Measurements from ENCODE around the gene PPARD. TPM values are rescaled to one million over a fixed set of nuclear protein-coding genes. Genes with fewer than 3 reads are reported as not detected.

The PPARD gene
- total RNA-seq, 1 experiment from 2014 or later = 2.5 TPM

DNA sequence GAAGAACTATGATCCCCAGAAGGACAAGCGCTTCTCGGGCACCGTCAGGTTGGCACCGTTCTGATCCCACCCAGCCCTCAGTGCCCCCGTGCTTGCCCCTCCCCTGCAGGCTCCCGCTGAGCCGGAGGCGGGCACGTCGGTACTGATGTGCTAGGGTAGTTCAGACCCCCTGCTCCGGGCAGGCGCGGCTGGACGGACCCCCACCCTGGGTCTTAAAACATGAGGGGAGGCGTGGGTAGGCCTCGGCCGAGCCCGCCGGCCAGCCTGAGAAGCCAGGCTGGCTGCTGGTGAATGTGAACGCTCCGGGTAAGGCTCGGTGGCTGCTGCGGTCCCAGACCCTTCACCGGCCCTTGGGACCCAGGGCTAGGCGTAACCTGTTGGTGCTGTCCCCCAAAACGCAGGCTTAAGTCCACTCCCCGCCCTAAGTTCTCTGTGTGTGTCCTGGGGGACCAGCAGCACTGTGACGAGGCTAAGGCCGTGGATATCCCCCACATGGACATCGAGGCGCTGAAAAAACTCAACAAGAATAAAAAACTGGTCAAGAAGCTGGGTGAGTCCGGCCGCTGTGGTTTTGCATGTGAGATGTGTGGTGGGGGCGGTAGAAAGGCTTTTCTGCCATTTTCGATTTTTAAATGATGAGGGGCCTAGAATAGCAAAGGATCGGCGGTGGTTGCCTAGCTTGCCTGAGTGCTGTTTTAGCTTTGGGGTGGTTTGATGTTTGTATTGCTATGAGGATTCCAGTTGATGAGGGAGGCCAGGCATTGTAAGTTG is 126.8 kb downstream of the PPARD start:
- H3K27me3 ChIP-seq (ENCODE audit: low read length) = no peaks in the 10 kb centered on the region
- no peaks in the 10 kb centered on the region for H3K9me2 ChIP-seq (replicated peaks; ENCODE audit: insufficient read depth, low read length)
- peak; percentile 58 for DNase-seq
- H3K79me2 ChIP-seq (ENCODE audit: low read length) = peaks cover 20% of the 10 kb centered on the region
- peak overlapping the region; percentile 78 for H3K27ac ChIP-seq (ENCODE audit: low read length)
- H3K9ac ChIP-seq (ENCODE audit: low read length) = peak overlapping the region; percentile 93
- H3K4me2 ChIP-seq (ENCODE audit: low read depth, low read length, poor library complexity, severe bottlenecking) = peak overlapping the region; percentile 93
- no peak overlapping the region for H2AFZ ChIP-seq (ENCODE audit: low read length)
- peak overlapping the region; percentile 90 for H3K4me3 ChIP-seq (ENCODE audit: low read length)
- peaks cover 40% of the 10 kb centered on the region for H4K20me1 ChIP-seq (ENCODE audit: insufficient read depth, low read depth, low read length)
- peaks cover 39% of the 10 kb centered on the region for H3K36me3 ChIP-seq (ENCODE audit: insufficient read depth, low read length)
- no peaks in the 10 kb centered on the region for H3K9me3 ChIP-seq (ENCODE audit: low read length)
- H3K4me1 ChIP-seq (ENCODE audit: low read length) = peaks cover 31% of the 10 kb centered on the region

DNA sequence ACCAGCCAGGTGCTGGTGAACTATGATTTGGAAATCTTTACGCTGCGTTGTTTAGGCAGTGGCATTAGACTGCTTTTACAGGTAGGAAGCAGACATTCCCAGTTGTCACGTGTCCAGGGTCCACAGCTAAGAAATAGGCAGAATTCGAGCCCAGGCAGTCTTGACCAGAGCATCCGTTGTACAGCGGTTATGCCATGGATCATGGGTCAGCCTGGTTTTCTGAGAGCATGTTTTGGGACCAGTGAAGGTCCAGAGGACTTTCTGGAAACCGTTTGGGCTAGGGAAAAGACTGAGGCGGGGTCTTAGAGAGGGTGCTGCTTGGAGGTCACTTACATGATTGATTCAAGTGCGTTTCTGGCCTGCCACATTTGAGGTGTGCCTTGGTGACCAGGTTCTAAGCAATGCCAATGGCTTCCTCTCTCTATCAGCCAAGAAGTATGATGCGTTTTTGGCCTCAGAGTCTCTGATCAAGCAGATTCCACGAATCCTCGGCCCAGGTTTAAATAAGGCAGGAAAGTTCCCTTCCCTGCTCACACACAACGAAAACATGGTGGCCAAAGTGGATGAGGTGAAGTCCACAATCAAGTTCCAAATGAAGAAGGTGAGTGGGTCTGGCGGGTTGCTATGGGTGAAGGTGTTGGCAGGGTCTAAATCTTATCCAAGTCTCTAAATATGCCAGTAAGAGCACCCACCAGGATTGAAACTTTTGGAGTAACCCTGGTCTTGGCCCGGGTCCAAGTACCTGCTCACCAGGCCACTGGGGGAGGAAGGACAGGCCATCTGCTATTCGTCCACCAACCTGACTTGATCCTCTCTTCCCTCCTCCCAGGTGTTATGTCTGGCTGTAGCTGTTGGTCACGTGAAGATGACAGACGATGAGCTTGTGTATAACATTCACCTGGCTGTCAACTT is 127.6 kb downstream of the PPARD start:
- H2AFZ ChIP-seq (ENCODE audit: low read length) = no peak overlapping the region
- peaks cover 31% of the 10 kb centered on the region for H3K4me1 ChIP-seq (ENCODE audit: low read length)
- H3K27ac ChIP-seq (ENCODE audit: low read length) = peak overlapping the region; percentile 78
- H4K20me1 ChIP-seq (ENCODE audit: insufficient read depth, low read depth, low read length) = peaks cover 46% of the 10 kb centered on the region
- H3K27me3 ChIP-seq (ENCODE audit: low read length) = no peaks in the 10 kb centered on the region
- no peaks in the 10 kb centered on the region for H3K9me2 ChIP-seq (replicated peaks; ENCODE audit: insufficient read depth, low read length)
- peaks cover 39% of the 10 kb centered on the region for H3K36me3 ChIP-seq (ENCODE audit: insufficient read depth, low read length)
- peaks cover 20% of the 10 kb centered on the region for H3K79me2 ChIP-seq (ENCODE audit: low read length)
- peak overlapping the region; percentile 93 for H3K9ac ChIP-seq (ENCODE audit: low read length)
- DNase-seq = peak; percentile 68
- H3K4me3 ChIP-seq (ENCODE audit: low read length) = peak overlapping the region; percentile 90
- H3K9me3 ChIP-seq (ENCODE audit: low read length) = no peaks in the 10 kb centered on the region
- peak overlapping the region; percentile 93 for H3K4me2 ChIP-seq (ENCODE audit: low read depth, low read length, poor library complexity, severe bottlenecking)

DNA sequence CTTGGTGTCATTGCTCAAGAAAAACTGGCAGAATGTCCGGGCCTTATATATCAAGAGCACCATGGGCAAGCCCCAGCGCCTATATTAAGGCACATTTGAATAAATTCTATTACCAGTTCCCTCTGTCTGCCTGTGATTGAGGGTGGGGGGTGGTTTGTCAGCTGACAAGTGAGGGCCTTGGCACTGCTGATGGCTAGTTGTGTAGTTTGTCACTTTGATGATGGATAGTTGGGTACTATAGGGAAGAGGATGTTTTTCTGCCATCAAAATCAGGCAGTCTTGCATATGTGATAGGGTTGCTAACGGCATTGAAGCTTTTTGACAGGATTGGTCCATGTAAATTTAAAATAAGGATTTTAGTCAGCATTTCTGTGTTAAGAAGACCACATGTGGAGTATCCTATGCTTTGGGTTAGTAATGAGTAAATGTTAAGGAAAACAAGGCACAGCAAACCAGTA is 128.3 kb downstream of the PPARD start:
- Histone ChIP-seq H3K9me2 (replicated peaks; ENCODE audit: insufficient read depth, low read length) (no peaks in the 10 kb centered on the region), H3K4me1 (ENCODE audit: low read length) (peaks cover 31% of the 10 kb centered on the region), H3K36me3 (ENCODE audit: insufficient read depth, low read length) (peaks cover 39% of the 10 kb centered on the region), H3K27me3 (ENCODE audit: low read length) (no peaks in the 10 kb centered on the region), H3K4me2 (ENCODE audit: low read depth, low read length, poor library complexity, severe bottlenecking) (peak overlapping the region; percentile 93), H2AFZ (ENCODE audit: low read length) (no peak overlapping the region), H3K79me2 (ENCODE audit: low read length) (peaks cover 20% of the 10 kb centered on the region), H3K4me3 (ENCODE audit: low read length) (peak overlapping the region; percentile 90; the same call in 1 of the 2 replicates), H3K9ac (ENCODE audit: low read length) (no peak overlapping the region), H3K9me3 (ENCODE audit: low read length) (no peaks in the 10 kb centered on the region), H3K27ac (ENCODE audit: low read length) (peak overlapping the region; percentile 78), H4K20me1 (ENCODE audit: insufficient read depth, low read depth, low read length) (peaks cover 46% of the 10 kb centered on the region)
- DNase-seq = peak; percentile 60

DNA sequence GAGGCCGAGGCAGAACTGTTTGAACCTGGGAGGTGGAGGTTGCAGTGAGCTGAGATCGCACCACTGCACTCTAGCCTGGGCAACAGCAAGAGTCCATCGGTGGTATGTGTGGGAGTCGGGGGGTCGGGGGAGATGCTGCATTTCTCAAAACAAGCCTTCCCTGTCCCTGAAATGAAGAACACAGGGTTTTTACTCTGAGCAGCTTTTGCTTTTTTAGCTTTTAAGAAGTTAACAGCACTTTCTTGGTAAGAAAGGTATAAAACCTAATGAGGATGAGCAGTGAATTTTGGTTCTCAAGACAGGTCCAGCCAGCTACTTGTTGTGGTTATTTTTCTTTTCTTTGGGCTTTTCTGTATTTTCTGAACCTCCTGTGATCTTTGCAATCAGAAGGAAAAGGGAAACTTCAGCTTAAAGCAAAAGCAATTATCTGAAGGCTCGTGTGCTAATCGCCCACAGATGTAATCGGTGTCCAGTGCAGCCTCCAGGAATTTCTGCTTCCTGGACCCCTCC is 129.5 kb downstream of the PPARD start:
- DNase-seq = peak; percentile 49
- H3K79me2 ChIP-seq (ENCODE audit: low read length) = peaks cover 20% of the 10 kb centered on the region
- no peaks in the 10 kb centered on the region for H3K9me2 ChIP-seq (replicated peaks; ENCODE audit: insufficient read depth, low read length)
- no peaks in the 10 kb centered on the region for H3K27me3 ChIP-seq (ENCODE audit: low read length)
- peaks cover 46% of the 10 kb centered on the region for H4K20me1 ChIP-seq (ENCODE audit: insufficient read depth, low read depth, low read length)
- no peak overlapping the region for H3K4me2 ChIP-seq (ENCODE audit: low read depth, low read length, poor library complexity, severe bottlenecking)
- H2AFZ ChIP-seq (ENCODE audit: low read length) = no peak overlapping the region
- peaks cover 31% of the 10 kb centered on the region for H3K4me1 ChIP-seq (ENCODE audit: low read length)
- no peaks in the 10 kb centered on the region for H3K9me3 ChIP-seq (ENCODE audit: low read length)
- peaks cover 39% of the 10 kb centered on the region for H3K36me3 ChIP-seq (ENCODE audit: insufficient read depth, low read length)
- H3K4me3 ChIP-seq (ENCODE audit: low read length) = no peak overlapping the region
- H3K27ac ChIP-seq (ENCODE audit: low read length) = no peak overlapping the region
- no peak overlapping the region for H3K9ac ChIP-seq (ENCODE audit: low read length)

DNA sequence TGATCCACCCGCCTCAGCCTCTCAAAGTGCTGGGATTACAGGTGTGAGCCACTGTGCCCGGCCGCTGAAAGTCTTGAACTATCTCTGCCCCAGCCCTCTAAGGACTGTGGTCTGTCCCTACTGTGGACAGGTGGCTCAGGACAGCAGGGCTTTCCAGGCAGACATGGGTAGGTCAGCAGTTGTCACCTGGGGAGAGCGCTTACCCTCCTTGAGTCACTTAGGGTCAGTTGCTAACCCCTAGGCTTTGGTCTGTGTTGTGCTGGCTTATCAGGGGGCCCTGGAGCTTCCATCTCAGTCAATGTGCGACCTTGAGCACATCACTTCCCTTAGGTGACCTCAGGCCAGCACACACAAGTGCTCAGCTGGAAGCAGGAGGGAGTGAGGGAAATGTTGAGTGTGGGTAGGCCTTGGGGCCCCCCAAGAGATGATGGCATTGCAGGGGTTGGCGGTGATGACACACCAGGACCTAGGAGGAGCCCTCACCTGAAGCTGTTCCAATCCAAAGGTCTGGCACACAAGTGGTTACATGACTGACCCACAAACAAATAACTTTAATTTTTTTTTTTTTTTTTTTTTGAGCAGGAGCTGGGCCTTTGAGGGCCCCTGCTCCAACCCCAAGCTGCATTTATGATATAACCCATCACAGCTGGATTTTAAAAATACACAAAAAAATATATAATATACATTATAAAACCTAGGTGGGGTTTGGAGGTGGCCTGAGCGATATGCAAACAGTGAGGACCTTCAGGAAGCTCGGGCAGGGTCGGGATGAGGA is 130.9 kb downstream of the PPARD start:
- Histone ChIP-seq H3K9me2 (replicated peaks; ENCODE audit: insufficient read depth, low read length) (no peaks in the 10 kb centered on the region), H4K20me1 (ENCODE audit: insufficient read depth, low read depth, low read length) (peaks cover 46% of the 10 kb centered on the region), H3K9ac (ENCODE audit: low read length) (no peak overlapping the region), H3K9me3 (ENCODE audit: low read length) (no peaks in the 10 kb centered on the region), H3K36me3 (ENCODE audit: insufficient read depth, low read length) (peaks cover 39% of the 10 kb centered on the region), H3K4me3 (ENCODE audit: low read length) (no peak overlapping the region), H3K79me2 (ENCODE audit: low read length) (peaks cover 19% of the 10 kb centered on the region), H3K4me2 (ENCODE audit: low read depth, low read length, poor library complexity, severe bottlenecking) (no peak overlapping the region), H3K27me3 (ENCODE audit: low read length) (no peaks in the 10 kb centered on the region), H3K27ac (ENCODE audit: low read length) (no peak overlapping the region), H2AFZ (ENCODE audit: low read length) (no peak overlapping the region), H3K4me1 (ENCODE audit: low read length) (peaks cover 23% of the 10 kb centered on the region)
- DNase-seq = peak; percentile 74

DNA sequence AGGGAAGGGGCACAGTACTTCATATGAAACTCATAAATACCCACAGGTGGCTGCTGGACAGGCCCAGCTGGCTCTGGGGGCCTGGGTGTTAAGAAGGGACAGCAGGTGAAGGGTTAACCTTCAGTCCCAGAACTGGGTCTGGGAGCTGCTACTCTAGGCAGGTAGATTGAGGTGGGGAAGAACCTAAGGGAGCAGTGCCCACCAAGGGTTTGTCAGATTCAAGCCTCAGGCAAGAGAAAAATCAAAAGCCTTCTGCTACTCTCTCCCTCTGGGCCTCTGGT is 131.4 kb downstream of the PPARD start:
- Histone ChIP-seq H3K4me1 (ENCODE audit: low read length) (peaks cover 23% of the 10 kb centered on the region), H3K36me3 (ENCODE audit: insufficient read depth, low read length) (peaks cover 34% of the 10 kb centered on the region)

DNA sequence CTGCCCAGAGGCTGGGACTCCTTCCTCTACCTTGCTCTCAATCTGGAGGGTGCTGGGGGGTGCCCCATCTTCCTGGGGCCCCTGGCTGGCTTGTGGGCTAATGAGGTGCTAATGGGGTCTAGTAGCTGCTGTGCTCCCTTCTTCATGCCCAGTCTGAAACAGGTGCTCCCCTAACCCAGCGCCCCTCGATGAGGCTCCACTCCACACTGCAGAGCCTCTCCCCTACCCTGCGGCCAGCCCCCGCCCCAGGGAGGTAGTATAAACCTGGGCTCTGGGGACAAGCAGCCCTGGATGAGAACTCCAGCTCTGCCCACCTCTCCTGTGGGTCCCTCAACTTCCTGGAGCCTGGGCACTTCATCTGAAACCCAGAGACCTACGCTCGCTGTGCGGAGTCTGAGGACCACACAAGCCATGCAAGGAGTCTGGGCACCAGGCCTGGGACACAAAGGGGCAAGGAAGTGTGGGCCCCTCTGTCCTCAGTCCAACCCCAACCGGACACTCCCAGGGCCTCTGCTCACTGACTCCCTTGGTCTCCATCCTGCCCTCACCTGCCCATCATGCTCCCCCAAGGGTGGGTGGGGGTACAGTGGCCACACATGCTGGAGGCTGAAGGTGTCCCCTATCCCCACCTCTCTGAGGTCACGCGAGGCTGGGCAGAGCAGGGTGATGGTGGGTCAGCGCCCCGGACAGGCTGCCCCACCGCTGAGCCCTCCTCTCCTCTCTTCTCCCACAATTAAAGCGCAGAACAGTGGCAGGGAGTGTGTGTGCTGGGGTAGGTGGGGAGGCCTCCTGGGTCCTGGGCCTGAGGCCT is 132.0 kb downstream of the PPARD start:
- H3K9ac ChIP-seq (ENCODE audit: low read length) = no peak overlapping the region
- H3K9me2 ChIP-seq (replicated peaks; ENCODE audit: insufficient read depth, low read length) = no peaks in the 10 kb centered on the region
- H3K4me3 ChIP-seq (ENCODE audit: low read length) = no peak overlapping the region
- peaks cover 22% of the 10 kb centered on the region for H3K4me1 ChIP-seq (ENCODE audit: low read length)
- no peak overlapping the region for H3K4me2 ChIP-seq (ENCODE audit: low read depth, low read length, poor library complexity, severe bottlenecking)
- H2AFZ ChIP-seq (ENCODE audit: low read length) = no peak overlapping the region
- H4K20me1 ChIP-seq (ENCODE audit: insufficient read depth, low read depth, low read length) = peaks cover 38% of the 10 kb centered on the region
- peaks cover 28% of the 10 kb centered on the region for H3K36me3 ChIP-seq (ENCODE audit: insufficient read depth, low read length)
- no peaks in the 10 kb centered on the region for H3K9me3 ChIP-seq (ENCODE audit: low read length)
- H3K27me3 ChIP-seq (ENCODE audit: low read length) = no peaks in the 10 kb centered on the region
- H3K27ac ChIP-seq (ENCODE audit: low read length) = no peak overlapping the region
- peaks cover 9% of the 10 kb centered on the region for H3K79me2 ChIP-seq (ENCODE audit: low read length)
- DNase-seq = peak; percentile 85

More for the DNA sequence above, 131.4 kb downstream of the PPARD start:
- Histone ChIP-seq H3K9me3 (ENCODE audit: low read length) (no peaks in the 10 kb centered on the region), H3K4me2 (ENCODE audit: low read depth, low read length, poor library complexity, severe bottlenecking) (no peak overlapping the region), H3K27me3 (ENCODE audit: low read length) (no peaks in the 10 kb centered on the region), H3K9me2 (replicated peaks; ENCODE audit: insufficient read depth, low read length) (no peaks in the 10 kb centered on the region), H4K20me1 (ENCODE audit: insufficient read depth, low read depth, low read length) (peaks cover 43% of the 10 kb centered on the region), H3K79me2 (ENCODE audit: low read length) (peaks cover 14% of the 10 kb centered on the region), H2AFZ (ENCODE audit: low read length) (no peak overlapping the region), H3K9ac (ENCODE audit: low read length) (no peak overlapping the region), H3K27ac (ENCODE audit: low read length) (no peak overlapping the region), H3K4me3 (ENCODE audit: low read length) (no peak overlapping the region)
- DNase-seq = no peak

All from Karpas-422 (cell line).